GM19455 (cell line): Measurements from ENCODE around the gene CPEB4.

Experiments used
- ATAC-seq: cut with Tn5 transposase; IDR thresholded peaks from one replicate; pipeline ENCODE4 v1.9.1; 2021; ENCODE audit not compliant: unreplicated experiment

Gene CPEB4

DNA sequence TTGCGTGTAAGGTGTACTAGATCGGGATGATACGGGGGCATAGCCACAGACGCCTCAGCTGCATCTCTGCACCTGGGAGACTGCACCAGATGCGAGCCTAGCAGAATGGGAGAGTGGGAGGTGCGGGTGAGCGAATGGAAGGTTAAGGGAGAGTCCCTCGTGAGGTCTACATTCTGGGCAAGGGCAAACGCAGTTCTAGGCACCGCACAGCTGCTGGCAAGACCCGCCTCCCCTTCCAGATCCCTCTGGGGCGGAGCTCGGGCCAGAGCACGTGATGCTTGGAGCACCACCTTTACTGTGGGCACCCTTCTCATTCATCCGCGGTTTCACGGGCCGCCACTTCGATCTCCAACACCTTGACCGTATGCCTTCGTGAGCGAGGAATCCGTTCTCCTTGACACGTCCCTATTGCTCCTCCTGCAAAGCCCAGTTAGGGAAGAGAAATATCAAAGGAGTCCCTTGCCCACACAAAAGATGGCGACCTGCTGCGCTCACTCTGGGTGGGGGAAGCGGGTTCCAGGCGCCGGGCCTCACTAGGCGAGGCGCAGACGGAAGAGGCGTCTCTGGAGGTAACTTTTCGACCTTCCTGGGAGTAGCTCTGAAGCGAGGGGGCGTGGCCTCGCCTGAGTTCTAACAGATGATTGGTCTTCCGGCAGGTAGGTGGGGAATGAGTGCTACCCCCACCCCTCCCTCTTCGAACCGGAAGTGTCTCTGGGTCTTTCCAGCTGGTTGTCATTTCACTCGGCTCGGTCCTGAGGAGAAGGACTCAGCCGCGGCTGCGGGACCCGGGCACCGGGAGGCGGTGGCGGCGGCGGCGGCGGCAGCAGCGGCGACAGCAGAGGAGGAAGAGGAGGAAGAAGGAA is at the start of gene CPEB4:
CPEB4 (plus strand) TSS at position 740 of the 863 bp plus-strand sequence. CDS start 1,385 bp downstream, outside the sequence.
- peak; percentile 94 for ATAC-seq

DNA sequence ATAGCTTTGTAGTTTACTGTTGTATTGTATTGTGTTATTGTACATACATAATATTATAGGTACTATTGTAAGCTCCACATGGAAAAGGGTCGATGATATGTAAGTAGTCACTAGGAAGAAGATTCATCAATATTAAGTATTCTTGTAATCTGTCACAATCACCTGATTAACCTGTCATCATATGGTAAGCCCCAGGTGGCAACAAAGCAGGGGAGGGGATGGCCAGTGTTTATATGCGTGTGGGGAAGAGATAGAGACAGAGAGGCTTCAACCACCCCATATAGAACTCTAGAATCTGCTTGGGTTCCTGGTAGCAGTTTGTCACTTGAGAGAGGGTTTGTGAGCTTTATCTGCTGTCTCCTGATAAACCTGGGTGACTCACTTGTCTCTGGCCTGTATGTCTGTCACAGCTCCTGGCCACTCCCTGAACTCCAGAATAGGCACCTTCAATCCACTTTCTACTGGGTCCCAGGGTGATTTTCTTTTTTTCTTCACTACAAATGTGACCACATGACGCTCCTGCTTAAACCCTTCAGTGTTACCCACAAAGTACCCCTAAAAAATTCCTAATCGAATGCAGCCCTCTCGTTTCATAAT is 48.9 kb upstream of the CPEB4 start:
- no peak for ATAC-seq

- ATAC-seq = no peak
These were observed 47.8 kb upstream of the CPEB4 start for GRCh38 chr5:173840111-173840983.

DNA sequence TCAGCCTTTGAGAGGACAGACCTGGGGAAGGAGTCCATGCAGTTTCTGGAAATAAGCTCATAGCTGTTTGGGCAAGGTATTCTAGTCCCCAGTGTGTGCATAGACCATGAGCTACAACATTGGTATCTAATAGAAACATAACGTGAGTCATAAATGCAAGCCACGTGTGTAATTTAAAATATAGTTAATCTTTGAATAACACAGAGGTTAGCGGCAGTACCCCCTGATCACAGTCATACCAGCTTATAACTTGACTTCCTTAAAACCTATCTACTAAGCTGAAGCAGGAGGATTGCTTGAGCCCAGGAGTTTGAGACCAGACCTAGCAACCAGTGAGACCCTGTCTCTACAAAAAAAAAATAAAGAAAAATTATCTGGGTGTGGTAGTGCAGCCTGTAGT is 46.4 kb upstream of the CPEB4 start:
- ATAC-seq = no peak

GRCh38 chr5:173843794-173844193 is 44.4 kb upstream of the CPEB4 start:
- no peak for ATAC-seq

DNA sequence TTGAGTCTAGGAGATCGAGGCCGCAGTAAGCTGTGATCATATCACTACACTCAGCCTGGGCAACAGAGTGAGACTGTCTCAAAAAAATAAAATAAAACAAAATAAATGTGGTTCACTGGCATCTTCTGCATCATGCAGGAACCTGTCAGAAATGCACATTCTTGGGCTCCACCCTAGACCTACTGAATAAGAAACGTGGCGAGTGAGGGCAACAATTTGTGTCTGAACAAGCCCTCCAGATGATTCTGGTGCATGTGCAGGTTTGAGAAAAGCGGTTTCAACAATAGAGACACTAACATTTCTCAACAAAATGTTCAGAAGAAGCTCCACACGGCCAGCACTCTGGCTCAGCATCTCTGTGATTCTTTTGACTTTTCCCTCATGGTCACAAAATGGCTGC is 42.8 kb upstream of the CPEB4 start:
- ATAC-seq = no peak

GRCh38 chr5:173846929-173847501 is 41.1 kb upstream of the CPEB4 start:
- ATAC-seq = no peak

DNA sequence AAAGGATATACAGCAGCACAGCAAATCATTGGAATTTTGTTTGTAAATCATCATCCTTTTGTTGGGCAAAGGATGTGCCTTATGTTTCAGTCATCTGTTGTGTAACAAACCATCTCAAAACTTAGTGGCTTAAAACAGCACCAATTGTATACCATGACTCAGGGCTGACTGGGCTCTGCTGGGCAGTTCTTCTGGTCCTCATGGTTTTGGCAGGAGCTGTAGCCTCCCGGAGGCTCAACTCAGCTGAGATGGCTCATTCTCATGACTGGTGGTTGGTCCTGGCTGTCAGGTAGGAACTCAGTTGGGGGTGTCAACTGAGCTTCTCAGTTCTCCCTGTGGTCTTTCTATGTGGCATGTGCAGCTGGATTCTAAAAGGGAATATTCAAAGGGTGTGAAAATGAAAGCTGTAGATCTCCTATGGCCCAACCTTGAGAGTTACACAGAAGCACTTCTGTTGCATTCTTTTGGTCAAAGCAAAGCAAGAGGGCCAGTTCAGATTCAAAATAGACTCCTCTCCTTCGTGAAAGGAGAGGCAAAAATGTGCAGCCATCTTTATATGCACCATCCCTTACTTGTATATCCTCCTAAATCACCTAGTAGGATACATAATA is 39.1 kb upstream of the CPEB4 start:
- no peak for ATAC-seq

GRCh38 chr5:173849908-173850307 is 38.2 kb upstream of the CPEB4 start:
- no peak for ATAC-seq

DNA sequence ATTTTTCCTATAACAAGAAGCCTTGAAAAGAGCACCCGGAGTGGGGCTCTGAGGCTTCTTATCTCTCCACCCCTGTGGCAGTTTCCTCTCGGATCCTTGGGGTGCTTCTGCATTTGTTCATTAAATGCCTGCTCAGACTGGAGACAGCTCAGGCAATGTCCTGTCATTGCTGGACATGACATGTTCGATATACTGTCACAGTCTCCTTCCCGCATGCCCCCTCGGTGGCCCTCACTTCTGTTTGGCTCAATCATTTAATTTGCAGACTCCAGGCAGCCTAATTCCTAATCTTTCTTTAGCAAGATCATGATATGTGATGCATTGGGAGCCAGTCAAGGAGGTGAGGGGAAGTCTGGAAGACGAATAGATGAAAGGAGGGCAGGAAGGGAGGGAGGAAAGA is 37.5 kb upstream of the CPEB4 start:
- ATAC-seq = no peak

DNA sequence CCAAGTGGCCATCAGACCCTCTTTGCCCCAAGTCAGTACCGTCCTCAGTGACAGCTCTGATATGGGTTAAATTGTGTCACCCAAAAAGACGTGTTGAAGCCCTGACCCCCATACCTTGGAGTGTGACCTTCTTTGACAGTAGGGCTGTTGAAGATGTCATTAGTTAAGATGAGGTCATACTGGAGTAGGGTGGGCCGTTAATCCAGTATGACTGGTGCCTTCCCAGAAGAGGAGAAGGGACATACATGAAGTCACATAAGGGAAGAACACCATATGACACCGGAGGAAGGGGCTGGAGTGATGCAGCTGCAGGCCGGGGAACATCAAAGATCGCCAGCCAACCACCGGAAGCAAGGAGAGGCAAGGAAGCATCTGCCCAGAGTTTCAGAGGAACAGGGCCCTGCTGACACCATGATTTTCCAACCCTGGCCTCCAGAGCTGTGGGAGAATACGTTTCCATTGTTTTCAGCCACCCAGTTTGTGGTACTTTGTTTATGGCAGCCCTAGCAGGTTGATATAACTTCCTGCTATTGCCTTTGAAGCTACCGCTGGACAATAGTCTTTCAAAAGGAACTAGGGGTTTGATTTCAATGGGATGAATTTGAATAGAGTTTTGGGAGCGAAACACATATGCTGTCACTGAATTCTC is 36.4 kb upstream of the CPEB4 start:
- ATAC-seq = no peak

- no peak for ATAC-seq
These were observed 35.3 kb upstream of the CPEB4 start for GRCh38 chr5:173852790-173853359.

DNA sequence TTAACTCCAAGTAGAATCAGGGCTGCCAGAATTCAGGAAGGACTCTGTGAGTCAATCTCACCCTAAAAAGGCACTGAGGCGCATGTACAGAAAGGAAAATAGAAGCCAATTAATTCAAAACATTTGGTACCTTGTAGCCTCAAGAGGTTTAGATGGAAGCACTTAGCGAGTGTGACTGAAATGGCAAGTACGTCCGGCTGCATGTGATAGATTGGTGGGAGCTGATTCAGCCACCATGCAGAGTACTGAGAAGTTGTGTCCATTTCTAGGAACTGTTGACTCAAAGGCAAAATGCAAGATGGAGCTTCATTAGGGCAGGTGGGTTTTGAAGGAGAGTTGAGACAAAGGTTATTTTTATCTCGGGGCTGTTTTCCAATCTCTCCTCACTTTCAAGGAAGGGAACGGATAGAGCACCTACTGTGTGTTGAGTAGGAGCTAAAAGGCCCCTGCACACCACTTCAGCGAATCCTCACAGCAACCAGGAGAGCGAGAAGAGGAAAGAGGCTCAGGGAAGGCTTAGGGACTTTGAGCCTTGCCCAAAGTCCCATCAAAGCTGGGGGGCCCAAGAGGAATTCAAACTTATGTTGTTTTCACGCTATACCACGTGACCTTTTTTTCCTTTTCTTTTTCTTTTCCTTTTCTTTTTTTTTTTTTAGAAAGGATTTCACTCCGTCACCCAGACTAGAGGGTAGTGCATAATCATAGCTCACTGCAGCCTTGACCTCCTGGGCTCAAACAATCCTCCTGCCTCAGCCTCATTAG is 34.6 kb upstream of the CPEB4 start:
- ATAC-seq = no peak

DNA sequence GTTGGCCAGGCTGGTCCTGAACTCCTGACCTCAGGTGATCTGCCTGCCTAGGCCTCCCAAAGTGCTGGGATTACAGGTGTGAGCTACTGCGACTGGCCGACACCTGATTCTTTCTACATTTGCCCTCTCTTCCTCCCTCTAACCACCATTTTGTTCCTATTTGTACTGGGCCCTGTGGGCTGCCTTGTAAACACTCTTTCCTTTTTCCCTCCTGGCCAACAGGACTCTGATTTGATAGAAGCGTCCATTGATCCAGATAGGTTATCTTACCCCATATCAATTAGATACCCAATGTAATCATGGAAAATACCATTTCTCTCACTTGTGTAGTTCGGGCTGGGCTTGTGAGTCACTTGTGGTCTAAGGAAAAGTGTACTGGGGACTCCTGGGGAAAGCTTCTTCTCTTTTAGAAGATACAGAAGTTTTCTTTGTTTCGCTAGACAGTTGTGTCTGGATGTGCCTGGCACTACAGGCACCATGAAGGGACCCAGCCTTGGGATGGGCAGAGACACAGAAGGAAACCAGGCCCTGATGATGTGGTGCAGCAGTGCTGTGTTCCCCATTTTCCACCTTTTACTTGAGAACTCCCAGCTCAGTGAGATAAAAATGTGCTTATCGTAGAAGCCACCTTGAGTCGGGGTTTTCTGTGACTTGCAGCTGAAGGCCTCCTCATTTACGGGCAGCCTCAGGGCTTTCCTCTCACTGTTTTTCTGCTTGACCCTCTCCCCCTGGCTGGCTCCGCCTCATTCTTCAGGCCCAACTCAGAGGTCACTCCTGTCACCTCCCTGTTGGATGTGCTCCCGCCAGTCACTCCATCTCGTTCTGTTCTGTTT is 32.8 kb upstream of the CPEB4 start:
- no peak for ATAC-seq

DNA sequence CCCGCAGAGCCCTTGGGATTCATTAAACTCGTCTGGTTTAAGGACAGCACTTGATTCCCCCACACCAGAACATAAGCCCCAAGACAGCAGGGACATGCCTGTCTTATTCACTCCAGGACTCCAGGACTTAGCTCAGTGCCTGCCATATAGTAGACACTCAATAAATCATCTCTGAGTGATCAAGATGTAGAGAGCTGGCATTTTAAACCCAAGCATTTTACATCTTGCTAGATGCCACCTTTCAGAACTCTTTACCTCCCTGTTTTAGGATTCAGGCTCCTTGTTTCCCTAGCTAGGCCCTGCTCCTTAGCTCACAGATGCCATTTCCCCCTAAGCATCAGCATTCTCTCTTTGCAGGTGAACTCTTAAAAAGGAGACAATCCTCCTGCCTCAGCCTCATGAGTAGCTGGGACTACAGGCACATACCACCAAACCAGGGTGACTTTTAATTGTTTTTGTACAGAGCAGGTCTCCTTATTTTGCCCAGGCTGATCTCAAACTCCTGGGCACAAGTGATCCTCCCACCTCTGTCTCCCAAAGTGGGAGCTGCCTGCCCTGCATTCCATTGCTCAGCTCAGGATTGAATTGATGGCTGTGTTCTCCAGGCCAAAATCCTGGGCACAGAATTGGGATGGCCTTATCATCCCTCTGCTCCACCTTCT is 32.0 kb upstream of the CPEB4 start:
- no peak for ATAC-seq

- ATAC-seq = no peak
These were observed 30.9 kb upstream of the CPEB4 start for GRCh38 chr5:173857234-173857633.

GRCh38 chr5:173858021-173858669 is 30.0 kb upstream of the CPEB4 start:
- no peak for ATAC-seq
